SK-N-SH (cell line): Measurements from ENCODE around the gene NAT9. TPM values are rescaled to one million over a fixed set of nuclear protein-coding genes. Genes with fewer than 3 reads are reported as not detected.

Experiments used
- CTCF ChIA-PET: fragments of 300-600, 350-600 bp; formaldehyde crosslinking; extraction: SDS; loops from one replicate; lab custom pipeline; 2021; lab: Yijun Ruan, JAX
- POLR2A ChIA-PET: fragments of 350-600 bp; sonication (Branson Sonifier 250); formaldehyde crosslinking; extraction: SDS; loops from one replicate; lab custom pipeline; 2020; ENCODE audit warnings: antibody characterized with exemption, inconsistent platforms; lab: Yijun Ruan, JAX
- DNase-seq: peaks from one replicate; pipeline ENCODE4 v3.0.0; 2012
- H2AFZ ChIP-seq: fragments of 200-600 bp; sonication (generic); 2 replicates; pipeline ENCODE4 v1.8.1; 2016; ENCODE audit warnings: antibody characterized with exemption, mild to moderate bottlenecking, low read depth
- H3F3A ChIP-seq: fragments of 200-600 bp; sonication (generic); replicated peaks from 2 replicates; pipeline ENCODE3; 2016; ENCODE audit warnings: antibody characterized with exemption, mild to moderate bottlenecking; ENCODE audit not compliant: insufficient read depth
- H3K27ac ChIP-seq, 2 experiments: fragments of 200-500 bp in 1 of 2; fragments of 200-600 bp in 1 of 2; sonication (Bioruptor generic) in 1 of 2; sonication (generic), shearing (Covaris generic) in 1 of 2; 2 replicates each; pipeline versions ENCODE4 v1.5.1 to v1.6.1; 2014 to 2016; ENCODE audit warnings: low read depth in 2 of 2, inconsistent platforms in 1 of 2, low read length in 1 of 2, mild to moderate bottlenecking in 1 of 2, mixed read lengths in 1 of 2
- H3K27me3 ChIP-seq: fragments of 200-600 bp; sonication (generic), shearing (Covaris generic); 2 replicates; pipeline ENCODE4 v1.6.1; 2016; ENCODE audit warnings: mixed run types; ENCODE audit not compliant: insufficient read depth
- H3K36me3 ChIP-seq, 2 experiments: fragments of 200-500 bp in 1 of 2; fragments of 200-600 bp in 1 of 2; sonication (Bioruptor generic) in 1 of 2; sonication (generic) in 1 of 2; replicated peaks in 1 of 2; 2 replicates each; pipeline versions ENCODE3 to v1.5.1; 2014 to 2016; ENCODE audit warnings: low read length in 1 of 2, mild to moderate bottlenecking in 1 of 2; ENCODE audit not compliant: insufficient read depth in 2 of 2, control insufficient read depth in 1 of 2
- H3K4me1 ChIP-seq, 2 experiments: fragments of 200-500 bp in 1 of 2; fragments of 200-600 bp in 1 of 2; sonication (Bioruptor generic) in 1 of 2; sonication (generic), shearing (Covaris generic) in 1 of 2; 2 replicates each; pipeline versions ENCODE4 v1.5.1 to v1.6.1; 2014 to 2016; ENCODE audit warnings: low read depth in 1 of 2, low read length in 1 of 2, mixed run types in 1 of 2; ENCODE audit not compliant: insufficient read depth in 2 of 2, control insufficient read depth in 1 of 2
- H3K4me2 ChIP-seq: fragments of 200-600 bp; sonication (generic), shearing (Covaris generic); 2 replicates; pipeline ENCODE4 v1.6.1; 2017; ENCODE audit warnings: mixed run types
- H3K4me3 ChIP-seq, 2 experiments: fragments of 200-500 bp in 1 of 2; fragments of 200-600 bp in 1 of 2; sonication (Bioruptor generic) in 1 of 2; sonication (generic), shearing (Covaris generic) in 1 of 2; 2 replicates each; pipeline versions ENCODE4 v1.5.1 to v1.8.1; 2014 to 2016; ENCODE audit warnings: low read depth in 2 of 2, inconsistent platforms in 1 of 2, low read length in 1 of 2, mild to moderate bottlenecking in 1 of 2, mixed read lengths in 1 of 2, moderate library complexity in 1 of 2
- H3K79me2 ChIP-seq: fragments of 200-600 bp; sonication (generic); 2 replicates; pipeline ENCODE4 v1.8.1; 2017; ENCODE audit warnings: mild to moderate bottlenecking; ENCODE audit not compliant: insufficient read depth
- H3K9ac ChIP-seq: fragments of 200-600 bp; sonication (generic); 2 replicates; pipeline ENCODE4 v1.6.1; 2017; ENCODE audit warnings: mixed run types
- H3K9me2 ChIP-seq: fragments of 200-600 bp; sonication (generic); 2 replicates; pipeline ENCODE4 v1.6.1; 2017; ENCODE audit warnings: mixed run types
- H3K9me3 ChIP-seq: fragments of 200-600 bp; sonication (generic); 2 replicates; pipeline ENCODE4 v1.6.1; 2017; ENCODE audit warnings: mixed run types, mild to moderate bottlenecking, moderate library complexity
- H4K20me1 ChIP-seq: fragments of 200-600 bp; sonication (generic); 2 replicates; pipeline ENCODE4 v1.6.1; 2017; ENCODE audit warnings: mild to moderate bottlenecking, mixed run types; ENCODE audit not compliant: insufficient read depth
- GABPA ChIP-seq: IDR thresholded peaks from 2 replicates; pipeline ENCODE4 v1.4.0; 2012; ENCODE audit warnings: low read depth, mild to moderate bottlenecking
- IRF3 ChIP-seq: fragments of 150-350 bp; IDR thresholded peaks from 2 replicates; pipeline ENCODE4 v1.6.1; 2016; ENCODE audit warnings: mild to moderate bottlenecking, low read depth, low read length
- MEF2A ChIP-seq: IDR thresholded peaks from 2 replicates; pipeline ENCODE4 v1.4.0; 2012; ENCODE audit warnings: low read depth, borderline replicate concordance
- MXI1 ChIP-seq: IDR thresholded peaks from 2 replicates; pipeline ENCODE4 v1.6.1; 2012; ENCODE audit warnings: mild to moderate bottlenecking, low read depth, low read length, improper control_type of control experiment
- NFIC ChIP-seq: IDR thresholded peaks from 2 replicates; pipeline ENCODE4 v1.4.0; 2012; ENCODE audit warnings: borderline replicate concordance
- NRF1 ChIP-seq: IDR thresholded peaks from 2 replicates; pipeline ENCODE4 v1.6.1; 2012; ENCODE audit warnings: low read depth, mild to moderate bottlenecking, low read length
- PBX3 ChIP-seq: IDR thresholded peaks from 2 replicates; pipeline ENCODE4; 2012
- POLR2AphosphoS5 ChIP-seq: IDR thresholded peaks from 2 replicates; pipeline ENCODE4 v1.6.1; 2012; ENCODE audit warnings: low read depth, low read length
- RAD21 ChIP-seq: IDR thresholded peaks from 2 replicates; pipeline ENCODE4 v1.6.1; 2012; ENCODE audit warnings: mild to moderate bottlenecking, low read length
- RCOR1 ChIP-seq: fragments of 150-350 bp; IDR thresholded peaks from 2 replicates; pipeline ENCODE4 v1.6.1; 2017; ENCODE audit warnings: antibody characterized with exemption, low read length
- RXRA ChIP-seq: IDR thresholded peaks from 2 replicates; pipeline ENCODE4 v1.4.0; 2012; ENCODE audit warnings: low read depth, mild to moderate bottlenecking, borderline replicate concordance
- SMC3 ChIP-seq: IDR thresholded peaks from 2 replicates; pipeline ENCODE4 v1.6.1; 2012; ENCODE audit warnings: low read depth, low read length, improper control_type of control experiment
- TCF12 ChIP-seq: IDR thresholded peaks from 2 replicates; pipeline ENCODE4 v1.4.0; 2012
- TEAD4 ChIP-seq: IDR thresholded peaks from 2 replicates; pipeline ENCODE4 v1.4.0; 2012; ENCODE audit warnings: mild to moderate bottlenecking, borderline replicate concordance; ENCODE audit not compliant: insufficient read depth
- ZBTB33 ChIP-seq: IDR thresholded peaks from 2 replicates; pipeline ENCODE4 v1.4.0; 2012; ENCODE audit warnings: low read depth, borderline replicate concordance
- WGBS: methylation state at CpG from one replicate; pipeline ENCODE4 v1.1.6; 2017; ENCODE audit warnings: low lambda C conversion rate; 5-methylcytosine and 5-hydroxymethylcytosine counted together
- polyA plus RNA-seq, 3 experiments: library from polyadenylated mRNA; depleted of rRNA; stranded (reverse); fragments of >200 nt; gene quantifications; 2 replicates each; pipeline ENCODE4 v1.2.3, GENCODE V29; 2012

The NAT9 gene
- polyA plus RNA-seq, 1 of the 3 experiments (the other 2 are of a cell fraction), result 117 TPM

GRCh38 chr17:74766413-74766812 is 9.7 kb downstream of the NAT9 start:
- H3K27me3 ChIP-seq, result no peaks in the 10 kb centered on the region
- H3K4me1 ChIP-seq, result peaks cover 17 to 36% of the 10 kb centered on the region in 2 experiments; a peak in 3 of 4 replicates
- POLR2A ChIA-PET, result interaction anchor here (1.2 to 2.0 kb wide), 2 partner anchors 10 to 20 kb away, joined by 5 read pairs; partner anchors contain the start of gene NAT9
- CTCF ChIA-PET, result interaction anchor here (1.3 to 48.0 kb wide), 4 partner anchors 12 to 95 kb away, joined by 3 to 1361 read pairs (median 58); partner anchors contain the start of genes NHERF1 and RAB37
- no peak overlapping the region for H3K27ac ChIP-seq
- no peaks in the 10 kb centered on the region for H3K9me2 ChIP-seq
- 91% methylated on average over 2 of the region's 2 CpGs for WGBS
- no peaks in the 10 kb centered on the region; the same call in 1 of the 2 replicates for H4K20me1 ChIP-seq
- no peaks in the 10 kb centered on the region for H3K9me3 ChIP-seq
- H3K36me3 ChIP-seq, result peaks cover 2 to 22% of the 10 kb centered on the region in 2 experiments
- no peak overlapping the region for H2AFZ ChIP-seq
- TF ChIP-seq ZBTB33 (no peak), GABPA (no peak), MXI1 (no peak), MEF2A (no peak), NFIC (no peak), POLR2AphosphoS5 (no peak), RCOR1 (no peak), TEAD4 (no peak), PBX3 (no peak), RAD21 (no peak), SMC3 (no peak), TCF12 (no peak), IRF3 (no peak), NRF1 (no peak), RXRA (no peak)
- peaks cover 26% of the 10 kb centered on the region for H3F3A ChIP-seq
- DNase-seq, result no peak
- no peaks in the 10 kb centered on the region for H3K79me2 ChIP-seq
- no peak overlapping the region for H3K4me2 ChIP-seq
- H3K4me3 ChIP-seq, result no peak overlapping the region
- no peak overlapping the region for H3K9ac ChIP-seq
